Smooth muscle cell (in vitro differentiated cells): ENCODE data around the gene KIF5B. TPM values are rescaled to one million over a fixed set of nuclear protein-coding genes. Genes with fewer than 3 reads are reported as not detected.

Experiments
- DNase-seq: peaks from one replicate; lab custom pipeline; 2025; ENCODE audit not compliant: unreplicated experiment; lab: John Stamatoyannopoulos, UW
- H2AFZ ChIP-seq: fragments of 200-600 bp; sonication (generic); 2 replicates; pipeline ENCODE4 v1.6.0; 2016; ENCODE audit warnings: antibody characterized with exemption, low read depth, mild to moderate bottlenecking
- H3F3A ChIP-seq: fragments of 200-600 bp; sonication (generic); 2 replicates; pipeline ENCODE4 v1.6.0; 2017; ENCODE audit warnings: antibody characterized with exemption, low read depth
- H3K27ac ChIP-seq: fragments of 200-600 bp; sonication (generic); 2 replicates; pipeline ENCODE4 v1.5.1; 2016; ENCODE audit warnings: low read depth, mild to moderate bottlenecking
- H3K27me3 ChIP-seq: fragments of 200-600 bp; sonication (generic); 2 replicates; pipeline ENCODE4 v1.6.1; 2016; ENCODE audit warnings: low read depth, mild to moderate bottlenecking
- H3K36me3 ChIP-seq: fragments of 200-600 bp; sonication (generic); 2 replicates; pipeline ENCODE4 v1.5.1; 2016; ENCODE audit warnings: low read depth
- H3K4me1 ChIP-seq: fragments of 200-600 bp; sonication (generic); 2 replicates; pipeline ENCODE4 v1.5.1; 2016; ENCODE audit warnings: low read depth
- H3K4me2 ChIP-seq: fragments of 200-600 bp; sonication (generic); 2 replicates; pipeline ENCODE4 v1.6.0; 2016; ENCODE audit warnings: mild to moderate bottlenecking
- H3K4me3 ChIP-seq: fragments of 200-600 bp; sonication (generic); 2 replicates; pipeline ENCODE4 v1.5.1; 2016; ENCODE audit warnings: mild to moderate bottlenecking
- H3K79me2 ChIP-seq: fragments of 200-600 bp; sonication (generic); 2 replicates; pipeline ENCODE4 v1.6.0; 2016; ENCODE audit warnings: low read depth, mild to moderate bottlenecking
- H3K9ac ChIP-seq: fragments of 200-600 bp; sonication (generic); 2 replicates; pipeline ENCODE4 v1.6.0; 2016; ENCODE audit warnings: low read depth
- H3K9me3 ChIP-seq: fragments of 200-600 bp; sonication (generic); replicated peaks from 2 replicates; pipeline ENCODE4 v1.5.1; 2016; ENCODE audit warnings: low read depth
- H4K20me1 ChIP-seq: fragments of 200-600 bp; sonication (generic); 2 replicates; pipeline ENCODE4 v1.6.0; 2016; ENCODE audit warnings: low read depth
- WGBS: methylation state at CpG from one replicate; pipeline ENCODE4 v1.1.7; 2016; ENCODE audit warnings: low lambda C conversion rate; 5-methylcytosine and 5-hydroxymethylcytosine counted together
- polyA plus RNA-seq: library from polyadenylated mRNA; unstranded; fragments of >200 nt; fragmentation: Nextera tagmentation; extraction: Ambion mirVana; gene quantifications from 2 replicates; pipeline ENCODE4 v1.2.1, GENCODE V29; 2016
- total RNA-seq: library from RNA; depleted of rRNA; stranded (reverse); fragments of >200 nt; gene quantifications from 2 replicates; pipeline ENCODE4 v1.2.3, GENCODE V29; 2014
- TF ChIP-seq, protein P1 (sequence below): fragments of 200-600 bp; sonication (generic); IDR thresholded peaks from 2 replicates; pipeline ENCODE4 v1.5.1; 2017; ENCODE audit warnings: borderline replicate concordance, mild to moderate bottlenecking, antibody characterized with exemption; ENCODE audit not compliant: insufficient read depth, poor library complexity, severe bottlenecking

Gene KIF5B
- total and polyA plus RNA-seq, 2 experiments from 2014 or later, result 74.2 to 164 TPM

DNA sequence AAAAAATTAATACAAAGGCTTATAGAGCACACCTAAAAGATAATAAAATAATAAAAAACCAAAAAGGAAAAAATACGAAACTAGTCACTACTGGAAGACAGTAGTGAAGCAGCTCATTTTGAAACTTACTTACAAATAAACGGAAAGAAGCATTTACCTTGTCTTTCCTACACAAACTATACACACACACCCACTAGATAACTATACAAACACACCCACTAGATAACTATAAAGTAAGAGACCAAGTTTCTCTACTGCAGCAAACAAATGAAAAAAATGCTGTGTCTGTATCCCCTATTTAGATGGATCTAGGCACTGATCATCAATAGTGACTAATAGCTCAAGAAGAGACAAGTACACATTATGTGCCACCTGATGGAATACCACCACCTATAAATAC, 49.2 kb downstream of the KIF5B start:
- Histone ChIP-seq H3K79me2 (no peaks in the 10 kb centered on the region), H3K9ac (no peak overlapping the region), H3K27ac (no peak overlapping the region), H3K4me2 (no peak overlapping the region), H3K36me3 (peaks cover 17% of the 10 kb centered on the region), H3F3A (peaks cover 39% of the 10 kb centered on the region), H4K20me1 (peaks cover 38% of the 10 kb centered on the region), H3K9me3 (no peaks in the 10 kb centered on the region), H3K4me1 (no peaks in the 10 kb centered on the region), H3K4me3 (no peak overlapping the region), H2AFZ (no peak overlapping the region), H3K27me3 (no peaks in the 10 kb centered on the region)
- TF ChIP-seq, protein P1, sequence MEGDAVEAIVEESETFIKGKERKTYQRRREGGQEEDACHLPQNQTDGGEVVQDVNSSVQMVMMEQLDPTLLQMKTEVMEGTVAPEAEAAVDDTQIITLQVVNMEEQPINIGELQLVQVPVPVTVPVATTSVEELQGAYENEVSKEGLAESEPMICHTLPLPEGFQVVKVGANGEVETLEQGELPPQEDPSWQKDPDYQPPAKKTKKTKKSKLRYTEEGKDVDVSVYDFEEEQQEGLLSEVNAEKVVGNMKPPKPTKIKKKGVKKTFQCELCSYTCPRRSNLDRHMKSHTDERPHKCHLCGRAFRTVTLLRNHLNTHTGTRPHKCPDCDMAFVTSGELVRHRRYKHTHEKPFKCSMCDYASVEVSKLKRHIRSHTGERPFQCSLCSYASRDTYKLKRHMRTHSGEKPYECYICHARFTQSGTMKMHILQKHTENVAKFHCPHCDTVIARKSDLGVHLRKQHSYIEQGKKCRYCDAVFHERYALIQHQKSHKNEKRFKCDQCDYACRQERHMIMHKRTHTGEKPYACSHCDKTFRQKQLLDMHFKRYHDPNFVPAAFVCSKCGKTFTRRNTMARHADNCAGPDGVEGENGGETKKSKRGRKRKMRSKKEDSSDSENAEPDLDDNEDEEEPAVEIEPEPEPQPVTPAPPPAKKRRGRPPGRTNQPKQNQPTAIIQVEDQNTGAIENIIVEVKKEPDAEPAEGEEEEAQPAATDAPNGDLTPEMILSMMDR, result no peak
- 100% methylated on average over 2 of the region's 2 CpGs for WGBS
- no peak for DNase-seq

GRCh38 chr10:32005050-32005449, 51.2 kb downstream of the KIF5B start:
- H3K4me1 ChIP-seq, result no peaks in the 10 kb centered on the region
- H3K36me3 ChIP-seq, result peaks cover 2% of the 10 kb centered on the region
- H3F3A ChIP-seq, result peaks cover 22% of the 10 kb centered on the region
- WGBS, result 72% methylated on average over 4 of the region's 4 CpGs
- H4K20me1 ChIP-seq, result peaks cover 20% of the 10 kb centered on the region
- no peaks in the 10 kb centered on the region for H3K79me2 ChIP-seq
- no peak overlapping the region for H3K9ac ChIP-seq
- H2AFZ ChIP-seq, result no peak overlapping the region
- DNase-seq, result no peak
- TF ChIP-seq, protein P1, result peak; percentile 57
- H3K4me3 ChIP-seq, result no peak overlapping the region
- no peaks in the 10 kb centered on the region for H3K27me3 ChIP-seq
- no peak overlapping the region for H3K27ac ChIP-seq
- H3K9me3 ChIP-seq, result no peaks in the 10 kb centered on the region
- H3K4me2 ChIP-seq, result no peak overlapping the region

- Histone ChIP-seq H4K20me1 (peaks cover 17% of the 10 kb centered on the region), H3K36me3 (no peaks in the 10 kb centered on the region), H2AFZ (no peak overlapping the region), H3K9me3 (no peaks in the 10 kb centered on the region), H3F3A (peaks cover 20% of the 10 kb centered on the region), H3K27me3 (no peaks in the 10 kb centered on the region), H3K27ac (no peak overlapping the region), H3K79me2 (no peaks in the 10 kb centered on the region), H3K4me1 (no peaks in the 10 kb centered on the region), H3K9ac (no peak overlapping the region), H3K4me2 (no peak overlapping the region), H3K4me3 (no peak overlapping the region)
- DNase-seq, result no peak
- WGBS, result 63% methylated on average over 3 of the region's 3 CpGs
- TF ChIP-seq, protein P1, result no peak
These were observed 52.0 kb downstream of the KIF5B start for GRCh38 chr10:32004161-32004591.

DNA sequence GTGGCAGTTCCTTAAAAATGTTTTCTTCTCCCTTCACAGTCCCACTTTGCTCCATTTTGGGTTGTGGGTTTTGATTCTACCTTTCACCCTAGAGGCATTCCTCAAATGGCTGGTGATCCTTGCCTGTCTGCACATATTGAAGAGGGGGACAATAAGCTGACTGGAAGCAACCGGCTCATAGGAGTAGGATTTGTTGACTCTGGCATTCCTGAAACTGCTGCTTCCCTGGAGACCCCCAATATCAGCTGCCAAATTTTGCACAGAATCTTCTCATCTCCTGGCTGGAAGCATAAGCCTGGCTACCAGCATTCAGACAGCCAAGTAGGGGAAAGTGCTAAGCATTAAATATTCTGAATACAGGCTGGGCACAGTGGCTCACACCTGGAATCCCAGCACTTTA, 53.7 kb downstream of the KIF5B start:
- no peak for DNase-seq
- Histone ChIP-seq H3K36me3 (no peaks in the 10 kb centered on the region), H3K4me3 (no peak overlapping the region), H2AFZ (no peak overlapping the region), H3F3A (peaks cover 13% of the 10 kb centered on the region), H3K4me2 (no peak overlapping the region), H3K9ac (no peak overlapping the region), H4K20me1 (peaks cover 12% of the 10 kb centered on the region), H3K27ac (no peak overlapping the region), H3K9me3 (no peaks in the 10 kb centered on the region), H3K4me1 (no peaks in the 10 kb centered on the region), H3K79me2 (no peaks in the 10 kb centered on the region), H3K27me3 (no peaks in the 10 kb centered on the region)
- 76% methylated on average over 1 of the region's 1 CpG for WGBS
- TF ChIP-seq, protein P1, result no peak
